Aorta (tissue), 5 donors: ENCODE data around the gene CD59. TPM values are rescaled to one million over a fixed set of nuclear protein-coding genes. Genes with fewer than 3 reads are reported as not detected.

ENCODE experiments used
- ATAC-seq: fragments of 200-7000 bp; cut with Tn5 transposase; one replicate; pipeline ENCODE4 v1.9.1; 2022; ENCODE audit warnings: moderate library complexity; ENCODE audit not compliant: low FRiP score
- DNase-seq, 2 donors: peaks; one replicate each; pipeline ENCODE4 v3.0.0-alpha.2; 2020
- H3K27ac ChIP-seq, 2 donors: one replicate each; pipeline ENCODE4 v1.5.1; 2013; ENCODE audit warnings: low read length in 2 of 2, mild to moderate bottlenecking in 2 of 2, moderate library complexity in 2 of 2, control low read depth in 1 of 2, inconsistent platforms in 1 of 2, low read depth in 1 of 2
- H3K27me3 ChIP-seq, 2 donors: one replicate each; pipeline ENCODE4 v1.6.1; 2013; ENCODE audit warnings: control low read depth in 1 of 2, low read length in 1 of 2, mild to moderate bottlenecking in 1 of 2, moderate library complexity in 1 of 2; ENCODE audit not compliant: insufficient read depth in 2 of 2, control insufficient read depth in 1 of 2
- H3K36me3 ChIP-seq, 2 donors: one replicate each; pipeline ENCODE4 v1.6.1; 2013; ENCODE audit warnings: control low read depth in 1 of 2, low read length in 1 of 2, mild to moderate bottlenecking in 1 of 2; ENCODE audit not compliant: insufficient read depth in 2 of 2, control insufficient read depth in 1 of 2
- H3K4me1 ChIP-seq, 2 donors: one replicate each; pipeline ENCODE4 v1.6.1; 2013; ENCODE audit warnings: low read length in 2 of 2, control low read depth in 1 of 2, mild to moderate bottlenecking in 1 of 2, moderate library complexity in 1 of 2; ENCODE audit not compliant: insufficient read depth in 2 of 2, control insufficient read depth in 1 of 2
- H3K4me3 ChIP-seq, 2 donors: one replicate each; pipeline ENCODE4 v1.5.1; 2013; ENCODE audit warnings: low read length in 2 of 2, control low read depth in 1 of 2, mild to moderate bottlenecking in 1 of 2
- H3K9me3 ChIP-seq: one replicate; pipeline ENCODE4 v1.6.1; 2013; ENCODE audit warnings: mild to moderate bottlenecking, low read length; ENCODE audit not compliant: control insufficient read depth
- WGBS, 2 donors: extraction: QIAGEN DNeasy Blood & Tissue Kit; methylation state at CpG; one replicate each; pipeline ENCODE4 v1.1.7; 2013; 5-methylcytosine and 5-hydroxymethylcytosine counted together
- intact Hi-C, 2 donors: fragments of 100-400 bp; cut with DNase I; formaldehyde crosslinking; loops; one replicate each; pipeline versions ENCODE4 v1.14.2 to v1.15.0; 2022
- polyA plus RNA-seq, 2 donors: library from polyadenylated mRNA; stranded (reverse); fragments of 200-250 nt; gene quantifications; one replicate each; pipeline ENCODE4 v1.2.3, GENCODE V29; 2013
- total RNA-seq, 2 donors: library from RNA; stranded (reverse); fragmentation: NEBNext Ultra II Directional; extraction: Animal tissue kit (Norgen Biotek cat#: 25700); gene quantifications; one replicate each; pipeline ENCODE4 v1.2.1, GENCODE V29; 2021
- donor health status: healthy with polysubstance abuse.
- donor health status: Bipolar disorder and iron deficiency.
- donor health status: DM: no; HTN: no; CAD: no.
- donor health status: DM: no; HTN: no; CAD: no.
- donor health status: DM: yes; HTN: yes; CAD: no.

Gene CD59
- total and polyA plus RNA-seq, 4 donors = 213 to 881 (median 604) TPM

DNA sequence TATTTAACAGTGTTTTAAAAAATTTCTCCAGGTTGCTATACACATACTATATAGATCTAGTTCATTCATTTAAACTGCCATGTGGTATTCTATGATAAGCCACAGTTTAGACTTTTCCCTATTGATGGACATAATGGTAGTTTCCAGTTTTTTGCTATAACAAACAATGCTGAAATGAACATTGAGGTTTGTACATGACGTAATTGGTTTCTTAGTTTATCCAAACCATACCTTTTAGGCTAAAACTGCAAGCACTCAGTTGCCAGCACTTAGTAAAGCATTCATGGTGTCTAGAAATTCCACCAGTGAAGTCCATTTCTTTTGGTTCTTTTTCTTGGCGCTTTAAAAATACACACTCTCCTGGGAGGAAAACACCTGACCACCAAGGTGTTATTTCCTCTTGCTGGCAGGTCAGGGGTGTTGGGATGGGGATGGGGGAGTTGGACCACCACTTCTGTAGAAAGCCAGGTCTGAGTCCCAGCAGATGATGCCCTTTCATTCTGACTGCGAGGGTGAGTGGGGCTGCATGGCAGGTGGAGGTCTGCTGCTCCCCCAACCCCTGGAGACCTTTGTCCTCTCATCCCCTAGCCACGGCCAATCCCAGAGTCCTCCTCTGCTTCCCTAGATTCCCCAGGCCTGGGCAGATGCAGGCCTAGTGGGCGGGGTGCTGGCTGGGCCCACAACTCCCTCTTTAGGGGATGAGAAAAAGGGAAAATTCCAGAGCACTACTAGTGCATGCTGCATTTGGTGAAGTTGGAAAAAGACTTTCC is 76.7 kb downstream of the CD59 start:
- no peak for ATAC-seq
- H3K9me3 ChIP-seq = no peaks in the 10 kb centered on the region
- H3K27ac ChIP-seq = no peak overlapping the region
- WGBS, 2 donors = 84 to 88% methylated on average over 5 of the region's 5 CpGs
- H3K36me3 ChIP-seq = no peaks in the 10 kb centered on the region
- H3K27me3 ChIP-seq = no peaks in the 10 kb centered on the region
- no peak for DNase-seq
- intact Hi-C loops = no loop called here
- H3K4me3 ChIP-seq = no peak overlapping the region
- no peaks in the 10 kb centered on the region for H3K4me1 ChIP-seq

DNA sequence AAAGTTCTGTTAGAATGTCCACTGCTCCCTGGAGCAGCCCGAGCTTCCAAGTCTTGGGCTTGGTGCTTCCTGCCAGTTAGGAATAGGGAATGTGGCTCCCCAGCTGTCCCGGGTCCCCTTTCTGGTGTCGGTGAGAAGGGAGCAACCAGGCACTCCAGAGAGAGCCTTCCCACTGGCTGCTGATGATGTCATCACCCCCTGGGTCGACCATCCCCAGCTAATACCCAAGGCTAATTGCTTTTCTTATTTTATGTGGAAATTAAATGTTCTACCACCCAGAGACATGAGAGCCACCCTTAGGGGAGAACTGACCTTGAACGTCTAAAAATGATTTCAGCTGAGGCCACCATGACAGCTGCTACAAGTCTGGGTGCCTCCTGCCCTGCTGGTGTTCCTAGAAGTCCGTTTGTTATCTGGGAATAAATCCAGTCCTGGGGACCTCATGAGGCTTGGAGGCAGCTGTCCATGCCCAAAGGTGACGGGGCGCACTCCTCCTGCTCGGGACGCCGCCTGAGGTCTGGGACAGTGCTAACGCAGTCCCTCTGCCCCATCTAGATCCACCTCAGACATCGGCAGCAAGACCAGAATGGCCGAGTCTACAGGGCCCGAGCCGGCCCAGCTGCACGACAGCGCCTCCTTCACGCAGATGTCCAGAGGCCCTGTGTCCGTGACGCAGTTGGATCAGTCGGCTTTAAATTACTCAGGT is 77.9 kb downstream of the CD59 start:
- H3K36me3 ChIP-seq = no peaks in the 10 kb centered on the region
- DNase-seq = no peak
- H3K9me3 ChIP-seq = no peaks in the 10 kb centered on the region
- H3K4me1 ChIP-seq = no peaks in the 10 kb centered on the region
- intact Hi-C loops = no loop called here
- ATAC-seq = no peak
- WGBS, 2 donors = 85 to 87% methylated on average over 22 of the region's 22 CpGs
- H3K27ac ChIP-seq = no peak overlapping the region
- H3K4me3 ChIP-seq = no peak overlapping the region
- no peaks in the 10 kb centered on the region for H3K27me3 ChIP-seq

DNA sequence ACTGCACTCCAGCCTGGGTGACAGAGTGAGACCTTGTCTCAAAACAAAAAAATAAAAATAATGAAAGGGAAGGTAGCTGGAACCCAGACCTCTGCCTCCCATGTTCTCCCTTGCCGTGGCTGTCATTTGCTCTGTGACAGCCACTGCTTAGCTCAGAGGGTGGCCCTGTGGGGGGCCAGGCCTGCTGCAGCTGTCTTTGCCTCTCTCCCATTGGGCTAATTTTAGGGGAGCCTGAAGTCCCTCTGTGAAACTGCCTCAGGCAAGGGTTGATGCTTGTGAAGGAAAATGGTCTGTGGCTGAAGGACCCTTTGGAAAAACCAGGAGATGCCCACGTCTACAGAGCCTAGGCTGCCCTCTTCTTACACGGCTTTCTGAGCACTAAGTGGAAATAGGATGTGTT is 78.5 kb downstream of the CD59 start:
- intact Hi-C loops = no loop called here
- H3K4me3 ChIP-seq = no peak overlapping the region
- no peak overlapping the region for H3K27ac ChIP-seq
- H3K4me1 ChIP-seq = no peaks in the 10 kb centered on the region
- H3K27me3 ChIP-seq = no peaks in the 10 kb centered on the region
- no peaks in the 10 kb centered on the region for H3K9me3 ChIP-seq
- H3K36me3 ChIP-seq = no peaks in the 10 kb centered on the region
- DNase-seq (no peak), ATAC-seq (no peak)
- WGBS, 2 donors = 91 to 92% methylated on average over 3 of the region's 3 CpGs

DNA sequence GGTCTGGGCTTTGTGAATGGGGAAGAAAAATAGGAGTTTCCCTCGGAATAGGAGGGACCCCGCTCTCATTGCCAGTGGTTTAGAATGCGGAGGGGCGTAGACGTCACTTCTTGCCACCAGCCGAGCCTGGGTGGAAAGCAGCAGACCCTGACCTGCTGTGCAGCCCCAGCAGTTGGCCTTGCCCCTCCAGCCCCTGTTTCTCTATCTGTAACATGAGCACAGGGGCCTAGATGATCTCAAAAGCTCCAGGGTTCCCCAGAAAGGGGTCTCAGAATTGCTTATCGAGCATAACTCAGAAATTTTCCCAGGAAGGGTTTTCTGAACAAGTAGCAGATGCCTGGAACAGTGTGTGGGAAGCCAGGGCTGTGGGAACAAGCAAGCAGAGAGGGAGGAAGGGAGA is 79.5 kb downstream of the CD59 start:
- no peak overlapping the region for H3K27ac ChIP-seq
- H3K4me1 ChIP-seq = peaks cover 0 to 4% of the 10 kb centered on the region in 2 donors
- no peak overlapping the region for H3K4me3 ChIP-seq
- no peak for ATAC-seq
- H3K36me3 ChIP-seq = no peaks in the 10 kb centered on the region
- no peak for DNase-seq
- WGBS, 2 donors = 94 to 95% methylated on average over 7 of the region's 7 CpGs
- H3K27me3 ChIP-seq = no peaks in the 10 kb centered on the region
- intact Hi-C loops = no loop called here
- H3K9me3 ChIP-seq = no peaks in the 10 kb centered on the region

DNA sequence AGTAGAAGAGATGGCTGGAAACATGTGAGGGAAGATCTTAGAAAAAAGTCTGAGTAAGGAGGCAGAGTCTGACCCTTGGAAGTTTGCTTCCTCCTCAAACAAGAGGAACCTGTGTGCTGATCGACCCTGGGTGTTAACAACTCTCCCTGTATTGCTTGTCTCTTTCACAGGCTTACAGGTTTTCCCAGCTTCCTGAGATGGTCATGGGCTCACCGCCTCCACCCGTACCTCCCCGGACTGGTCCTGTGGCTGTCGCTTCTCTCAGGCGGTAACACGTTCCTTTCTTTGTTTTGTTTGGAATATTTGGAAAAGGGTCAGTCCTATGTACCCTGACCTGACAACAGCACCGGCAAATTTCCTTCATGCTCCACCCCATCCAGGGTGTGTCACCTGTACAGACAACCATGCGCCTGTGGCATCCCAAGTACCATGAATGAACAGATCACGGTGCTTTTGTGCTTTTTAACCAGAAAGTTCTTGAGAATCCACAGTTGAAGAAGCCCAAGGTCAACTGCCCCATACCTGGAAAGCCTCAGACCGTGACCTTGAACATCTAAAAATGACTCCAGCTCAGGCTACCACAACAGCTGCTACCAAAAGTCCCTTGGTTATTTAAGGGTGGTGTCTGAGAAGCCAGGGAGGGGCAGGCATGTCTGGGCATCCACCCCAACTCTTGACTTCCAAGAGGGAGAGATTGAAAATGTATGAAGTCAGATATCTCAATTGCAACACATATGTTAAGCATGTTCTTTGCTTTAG is 80.2 kb downstream of the CD59 start:
- H3K4me1 ChIP-seq = peaks cover 0 to 4% of the 10 kb centered on the region in 2 donors
- no peak for DNase-seq
- no peaks in the 10 kb centered on the region for H3K27me3 ChIP-seq
- no peak for ATAC-seq
- no peaks in the 10 kb centered on the region for H3K9me3 ChIP-seq
- H3K36me3 ChIP-seq = no peaks in the 10 kb centered on the region
- H3K4me3 ChIP-seq = no peak overlapping the region
- intact Hi-C loops = no loop called here
- WGBS, 2 donors = 94% methylated on average over 11 of the region's 11 CpGs
- no peak overlapping the region for H3K27ac ChIP-seq

DNA sequence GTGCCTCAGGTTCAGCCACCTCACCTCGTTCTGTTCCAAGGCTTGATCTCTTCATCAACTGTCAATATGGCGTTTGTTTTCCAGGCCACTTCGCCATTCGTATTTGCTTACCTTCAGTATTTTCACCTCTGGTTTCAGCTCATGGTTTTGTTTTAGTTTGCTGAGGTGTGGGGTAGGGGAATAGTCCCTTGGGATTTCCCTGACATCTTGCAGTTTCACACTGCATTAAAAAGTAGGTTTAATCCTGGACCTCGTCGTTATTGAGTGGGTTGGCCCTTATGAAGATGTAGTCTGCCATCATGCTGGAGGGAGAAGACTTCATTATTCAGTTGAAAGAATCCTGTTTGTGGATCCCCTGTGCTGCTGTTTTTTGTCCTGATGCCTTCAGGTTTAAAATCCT is 81.6 kb downstream of the CD59 start:
- H3K27me3 ChIP-seq = no peaks in the 10 kb centered on the region
- ATAC-seq (no peak), DNase-seq (no peak)
- H3K9me3 ChIP-seq = no peaks in the 10 kb centered on the region
- H3K4me1 ChIP-seq = peaks cover 0 to 4% of the 10 kb centered on the region in 2 donors
- no peak overlapping the region for H3K4me3 ChIP-seq
- intact Hi-C loops = no loop called here
- no peak overlapping the region for H3K27ac ChIP-seq
- H3K36me3 ChIP-seq = no peaks in the 10 kb centered on the region
- WGBS, 2 donors = 93 to 94% methylated on average over 6 of the region's 6 CpGs

Other genes starting within 250 kb of the CD59 start
- under 1 TPM in 1 of 2 donors, not detected in 1; 0.97 TPM for gene C11orf91, start 35.6 kb downstream of the CD59 start, total RNA-seq
- not detected for gene C11orf91, start 35.6 kb downstream of the CD59 start, polyA plus RNA-seq
- gene FBXO3, start 38.1 kb upstream of the CD59 start, total RNA-seq = 10 to 100 TPM; 33.7 to 35.8 TPM
- 10 to 100 TPM; 17.8 to 28.2 TPM for gene FBXO3, start 38.1 kb upstream of the CD59 start, polyA plus RNA-seq
- gene LMO2, start 155.7 kb upstream of the CD59 start, total RNA-seq = 10 to 100 TPM; 25.5 to 51.7 TPM
- 10 to 100 TPM; 50.8 to 72.4 TPM for gene LMO2, start 155.7 kb upstream of the CD59 start, polyA plus RNA-seq